Thyroid gland (tissue), 4 donors: ENCODE data around the gene GNAT2.

ENCODE experiments used
- CTCF ChIP-seq, 6 experiments: fragments of 200-600 bp in 3 of 6; fragments of 450-650 bp in 3 of 6; sonication (generic) in 3 of 6; IDR thresholded peaks; one replicate each; pipeline ENCODE4 v1.5.1; 2016 to 2019; ENCODE audit warnings: antibody characterized with exemption in 6 of 6, mild to moderate bottlenecking in 2 of 6, inconsistent platforms in 1 of 6, moderate library complexity in 1 of 6
- POLR2A ChIP-seq, 2 donors: fragments of 450-650 bp; IDR thresholded peaks; one replicate each; pipeline ENCODE4 v1.6.1; 2017; ENCODE audit warnings: antibody characterized with exemption in 2 of 2, mild to moderate bottlenecking in 2 of 2, moderate library complexity in 1 of 2

- TF ChIP-seq POLR2A (IDR thresholded peaks at IDR 0.05) (no peak), CTCF (IDR thresholded peaks at IDR 0.05) (no peak)
Observed at GRCh38 chr1:109578947-109579443, 40.4 kb downstream of the GNAT2 start.
